ENCODE measurements around the gene CPNE2.

CPNE2 gene

DNA sequence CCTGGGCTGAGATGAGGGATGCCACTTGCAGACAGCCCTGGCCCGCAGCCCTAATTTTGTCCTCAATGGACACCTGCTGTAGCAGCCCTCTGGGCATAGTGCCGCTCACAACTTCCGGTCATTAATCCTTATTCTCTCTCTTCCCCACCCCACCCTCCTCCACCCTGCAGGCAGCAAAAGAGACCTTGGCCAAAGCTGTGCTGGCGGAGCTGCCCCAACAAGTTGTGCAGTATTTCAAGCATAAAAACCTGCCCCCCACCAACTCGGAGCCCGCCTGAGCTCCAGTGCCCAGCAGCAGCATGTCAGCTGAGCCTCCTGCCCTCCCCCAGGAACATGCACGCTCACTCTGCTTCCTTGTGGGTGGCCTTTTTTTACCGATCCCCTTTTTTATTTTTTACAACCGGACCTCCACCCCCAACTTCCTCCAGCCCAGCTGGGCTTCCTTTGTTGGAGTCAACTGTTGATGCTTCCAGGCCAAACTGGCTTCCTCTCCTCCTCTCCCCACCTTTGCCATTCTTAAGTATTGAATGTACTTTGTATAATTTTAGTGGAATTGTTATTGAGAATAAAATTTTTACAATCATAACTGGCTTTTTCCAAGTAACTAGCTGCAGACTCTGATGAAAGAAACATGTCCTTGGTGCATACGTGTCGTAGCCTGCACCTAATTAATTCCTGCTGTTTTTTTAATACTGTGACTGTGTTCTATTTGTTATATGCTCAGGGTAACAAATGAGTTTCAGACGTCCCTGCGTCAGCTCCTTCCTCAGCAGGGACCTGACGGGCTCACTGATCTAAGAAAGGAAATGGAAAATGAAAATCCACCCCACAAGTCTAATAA, 55.2 kb downstream of the CPNE2 start:
- DNase-seq, result no peak

DNA sequence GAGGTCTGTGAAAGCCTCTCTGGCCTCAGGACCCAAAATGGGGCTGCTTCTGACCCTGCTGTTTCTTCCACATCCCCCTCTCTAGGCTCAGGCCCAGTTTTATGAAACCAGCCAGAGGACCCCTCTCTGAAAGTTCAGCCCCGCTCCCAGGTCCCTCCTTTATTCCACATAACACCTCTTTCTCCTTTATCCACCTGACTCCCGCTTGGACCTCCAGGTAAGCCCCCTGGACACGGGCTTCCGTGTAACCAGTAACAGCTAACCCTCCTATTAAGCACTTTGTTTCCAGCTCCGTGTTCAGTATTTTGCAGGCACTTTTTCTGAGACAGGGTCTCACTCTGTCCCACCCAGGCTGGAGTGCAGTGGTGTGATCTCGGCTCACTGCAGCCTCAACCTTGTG, 56.1 kb downstream of the CPNE2 start:
- DNase-seq, result no peak

DNA sequence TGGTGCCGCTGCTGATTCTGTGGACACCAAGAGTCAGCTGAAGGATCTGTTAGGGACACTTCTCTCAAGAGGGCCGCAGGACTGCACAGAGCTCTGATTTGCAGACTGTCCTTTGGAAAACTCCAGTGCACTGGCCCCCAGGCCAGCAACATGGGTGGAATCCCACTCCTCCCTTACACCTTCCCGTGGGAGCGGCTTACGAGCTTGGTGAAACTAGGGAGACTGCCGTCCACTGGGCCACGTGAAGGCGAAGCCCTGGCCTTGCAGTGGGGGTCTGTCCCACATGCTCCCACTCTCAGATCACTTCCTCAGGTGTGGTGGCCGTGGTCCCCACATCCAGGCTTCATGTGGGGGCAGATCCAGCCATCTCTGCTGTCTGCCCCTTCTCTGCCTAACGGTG, 57.0 kb downstream of the CPNE2 start:
- no peak for DNase-seq

DNA sequence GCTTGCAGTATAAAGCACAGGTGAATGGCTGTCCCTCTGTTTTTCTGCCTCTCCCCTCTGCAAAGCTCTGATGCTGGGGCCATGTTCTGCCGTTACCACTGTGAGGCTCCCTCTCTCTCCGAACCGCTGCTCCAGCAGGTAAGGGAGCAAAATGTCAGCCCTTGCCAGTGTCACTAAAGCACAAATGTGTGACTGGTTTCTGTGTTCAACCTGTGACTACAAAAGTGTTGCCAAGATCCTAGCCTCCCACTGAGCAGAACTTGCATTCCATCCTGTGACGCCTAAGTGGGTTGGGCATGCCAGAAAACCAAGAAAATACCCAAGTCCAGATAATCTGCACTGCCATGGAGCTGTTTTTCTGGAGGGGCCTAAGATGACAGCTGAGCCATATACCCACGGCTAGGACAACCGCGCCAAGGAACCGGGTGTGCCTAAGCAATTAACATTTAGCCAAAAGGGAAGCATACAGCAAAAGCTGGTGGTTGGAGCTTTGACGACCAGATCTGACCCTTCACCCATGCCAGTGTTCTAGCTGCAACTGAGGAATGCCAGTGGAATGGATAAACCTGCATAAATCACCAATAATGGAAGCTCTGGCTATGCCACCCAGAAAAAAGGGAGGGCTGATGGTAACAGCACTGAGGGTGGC, 58.4 kb downstream of the CPNE2 start:
- DNase-seq, result no peak

DNA sequence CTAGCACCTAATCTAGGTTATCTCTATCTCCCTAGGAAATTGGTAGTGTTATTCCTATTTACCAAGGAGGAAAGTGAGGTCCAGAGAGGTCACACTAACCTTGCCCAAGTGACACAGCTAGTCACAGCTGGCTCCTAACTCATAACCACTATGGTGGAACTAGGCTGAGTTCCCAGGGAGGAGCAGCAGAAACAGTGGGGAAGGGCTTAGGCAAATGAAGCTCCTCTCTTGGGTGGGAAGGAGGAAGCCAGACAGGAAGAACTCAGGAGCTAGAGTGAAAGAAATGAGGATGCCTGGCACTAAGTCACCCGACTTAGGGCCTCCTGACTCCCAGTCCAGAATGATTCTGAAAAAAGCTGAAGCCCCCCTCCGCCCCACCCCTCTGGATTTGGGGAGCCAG, 59.0 kb downstream of the CPNE2 start:
- DNase-seq, result no peak

DNA sequence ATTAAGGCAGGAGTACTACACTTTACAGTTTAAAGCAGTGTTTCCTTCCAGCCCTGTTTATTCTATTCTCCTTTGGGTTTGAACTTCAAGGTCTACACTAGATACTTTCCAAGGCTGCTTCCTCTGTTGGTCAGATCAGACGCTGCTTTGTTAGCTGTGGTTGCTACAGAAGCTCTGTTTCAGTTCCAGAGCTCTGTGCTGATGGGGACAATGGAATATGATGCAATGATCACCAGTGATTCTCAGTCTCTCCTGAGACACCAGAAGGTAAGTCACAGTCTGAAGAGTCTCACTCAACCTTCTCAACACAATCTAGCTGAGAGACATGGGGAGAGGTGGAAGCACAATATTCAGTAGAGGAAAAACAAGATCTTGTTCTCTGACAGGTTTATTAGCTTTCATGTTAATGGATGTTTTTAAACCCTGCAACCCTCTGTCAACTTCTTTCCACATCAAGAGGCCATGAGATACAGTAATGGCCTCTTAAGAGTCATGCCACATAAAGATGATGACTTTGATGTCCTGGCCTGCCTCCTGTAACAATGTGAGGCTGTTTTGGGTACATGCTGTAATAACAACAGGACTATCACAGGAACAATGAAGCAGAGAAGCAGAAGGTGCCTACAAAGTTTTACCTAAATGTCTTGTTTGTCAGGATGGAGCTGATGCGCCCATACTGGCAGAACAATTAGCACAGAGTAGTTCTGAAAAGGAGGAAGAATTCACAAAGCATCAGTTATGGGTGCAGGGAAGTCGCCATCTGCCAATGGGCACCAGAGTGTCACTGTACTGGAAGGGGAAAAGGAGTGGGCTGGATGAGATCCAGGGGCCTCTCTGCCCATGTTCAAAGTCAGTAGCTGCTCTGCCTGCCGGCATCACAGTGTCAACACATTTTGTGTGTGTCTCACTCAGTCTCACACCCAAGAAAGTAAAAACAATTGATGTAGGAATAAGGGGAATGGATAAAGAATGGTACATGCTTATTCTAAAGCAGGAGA, 60.0 kb downstream of the CPNE2 start:
- DNase-seq, result no peak

DNA sequence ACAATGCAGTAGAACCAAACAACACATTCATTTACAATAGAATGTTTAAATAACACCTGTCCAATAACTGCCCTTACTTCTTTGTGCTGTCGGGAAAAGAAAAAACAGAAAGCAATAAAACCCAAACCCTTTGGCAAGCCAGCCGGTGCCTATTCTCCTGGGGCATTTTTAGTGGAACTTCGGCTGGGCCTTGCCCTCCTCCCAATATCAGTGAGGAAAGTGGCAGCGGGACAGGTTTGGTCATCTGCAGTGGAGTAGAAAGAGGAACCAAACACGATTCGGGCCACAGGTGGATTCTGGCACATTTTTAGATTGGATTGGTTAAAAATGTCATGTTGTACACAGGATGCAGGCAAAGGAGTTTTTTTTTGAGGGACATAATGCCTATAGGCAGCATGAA, 61.5 kb downstream of the CPNE2 start:
- DNase-seq, result no peak

DNA sequence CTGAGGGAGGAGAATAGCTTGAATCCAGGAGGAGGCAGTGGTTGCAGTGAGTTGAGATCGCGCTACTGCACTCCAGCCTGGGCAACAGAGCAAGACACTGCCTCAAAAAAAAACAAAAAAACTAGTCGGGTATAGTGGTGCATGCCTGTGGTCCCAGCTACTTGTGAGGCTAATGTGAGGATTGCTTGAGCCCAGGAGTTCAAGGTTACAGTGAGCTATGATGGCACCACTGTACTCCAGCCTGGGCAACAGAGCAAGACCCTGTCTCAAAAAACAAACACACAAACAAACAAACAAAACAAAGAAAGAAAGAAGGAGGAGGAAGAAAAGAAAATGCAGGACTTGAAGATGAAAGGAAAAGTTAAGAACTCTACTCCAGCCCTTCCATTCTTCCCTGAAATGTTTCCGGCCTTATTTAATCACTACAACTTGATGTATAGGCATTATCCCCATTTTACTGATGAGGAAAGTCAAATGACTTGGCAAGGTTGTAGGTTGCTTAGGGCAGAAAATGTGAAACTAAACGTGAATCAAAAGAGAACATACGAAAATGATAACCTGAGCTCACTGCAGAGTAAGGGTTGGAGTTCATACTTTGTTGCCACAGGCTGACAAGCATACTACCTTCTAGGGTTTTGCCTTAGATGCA, 63.4 kb downstream of the CPNE2 start:
- no peak for DNase-seq

DNA sequence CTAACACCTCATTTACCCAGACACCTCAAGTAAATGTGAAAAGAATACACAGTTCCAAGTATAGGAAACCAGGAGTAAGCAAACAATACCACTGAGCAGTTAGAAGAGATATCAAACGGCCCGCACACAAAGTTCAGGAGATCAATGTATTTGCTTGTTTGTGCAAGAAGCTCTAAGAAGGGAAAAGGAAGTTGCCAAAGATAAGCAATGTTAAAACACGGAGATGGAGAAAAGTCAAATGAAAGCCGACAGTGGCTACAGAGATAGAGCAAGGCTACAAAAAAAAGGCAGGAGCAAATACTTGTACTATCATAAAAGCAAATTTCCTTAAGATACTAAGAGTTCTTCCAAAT, 63.9 kb downstream of the CPNE2 start:
- no peak for DNase-seq

DNA sequence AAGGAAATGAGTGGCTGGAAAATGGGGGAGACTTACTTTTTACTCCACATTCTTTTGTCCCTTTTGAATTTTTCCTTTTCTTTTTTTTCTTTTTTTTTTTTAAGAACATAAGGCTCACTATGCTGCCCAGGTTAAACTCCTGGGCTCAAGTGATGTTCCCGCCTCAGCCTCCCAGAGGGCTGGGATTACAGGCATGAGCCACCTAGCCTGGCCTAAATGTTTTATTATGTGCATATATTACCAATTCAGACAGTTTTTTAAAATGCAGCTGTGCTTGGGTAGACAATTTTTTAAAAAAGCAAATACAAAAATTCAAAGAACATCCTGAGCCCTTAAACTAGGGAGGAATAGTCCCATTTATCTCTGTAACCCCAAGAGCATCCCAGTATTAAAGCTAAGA, 65.2 kb downstream of the CPNE2 start:
- no peak for DNase-seq

DNA sequence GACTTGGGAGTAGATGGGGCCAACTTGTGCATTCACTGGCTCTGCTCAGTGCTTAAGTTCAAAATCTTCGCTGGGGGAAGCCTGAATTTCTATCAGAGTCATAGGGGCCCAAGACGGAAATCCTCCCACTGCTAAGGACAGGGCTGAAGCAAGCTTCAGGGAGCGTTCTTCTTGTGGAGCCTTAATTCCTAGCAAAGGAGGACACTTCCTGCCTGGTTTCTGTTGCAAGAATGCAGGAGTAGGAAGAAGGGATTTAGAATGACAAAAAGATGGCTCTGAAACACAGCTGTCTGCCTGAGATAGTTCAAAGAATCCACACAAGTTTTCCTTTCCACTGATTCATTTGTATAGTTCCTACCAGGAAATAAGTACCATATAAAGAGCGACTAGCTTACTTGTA, 67.1 kb downstream of the CPNE2 start:
- no peak for DNase-seq

DNA sequence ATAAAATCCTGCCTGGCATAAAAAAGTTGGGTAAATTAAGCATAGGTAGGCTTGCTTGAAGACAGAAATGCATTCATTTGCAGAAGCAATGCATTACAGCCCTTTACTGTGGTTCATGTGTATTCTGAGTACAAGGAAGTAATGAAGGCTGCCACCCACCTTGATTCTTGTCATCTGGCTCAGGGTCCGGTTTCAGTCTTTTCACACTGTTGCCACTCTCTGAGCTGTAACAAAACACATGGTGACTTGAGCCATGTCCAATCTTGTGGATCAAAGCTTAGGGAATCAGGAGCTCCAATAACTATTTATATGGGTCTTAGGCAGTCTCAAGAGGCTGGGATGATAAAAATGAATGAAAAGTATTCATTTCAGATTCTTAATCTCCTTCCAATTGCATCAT, 71.5 kb downstream of the CPNE2 start:
- no peak for DNase-seq

DNA sequence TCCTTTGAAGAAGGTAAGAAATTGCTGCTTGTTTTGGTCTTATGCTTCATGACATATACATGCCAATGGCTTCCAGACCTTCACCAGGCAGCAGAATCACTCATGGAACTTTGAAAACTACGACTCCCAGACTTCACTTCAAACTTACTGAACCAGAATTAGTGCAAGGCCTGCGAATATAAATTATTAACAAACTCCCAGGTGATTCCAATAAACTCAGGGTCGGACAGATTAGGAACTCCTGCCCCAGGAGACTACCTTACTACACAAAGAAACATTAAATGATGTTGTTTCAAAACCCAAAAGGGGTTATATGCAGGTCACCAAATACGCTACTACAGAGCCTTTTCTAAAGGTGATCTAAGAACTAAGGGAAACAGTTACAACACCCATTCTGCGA, 73.1 kb downstream of the CPNE2 start:
- DNase-seq, result no peak

DNA sequence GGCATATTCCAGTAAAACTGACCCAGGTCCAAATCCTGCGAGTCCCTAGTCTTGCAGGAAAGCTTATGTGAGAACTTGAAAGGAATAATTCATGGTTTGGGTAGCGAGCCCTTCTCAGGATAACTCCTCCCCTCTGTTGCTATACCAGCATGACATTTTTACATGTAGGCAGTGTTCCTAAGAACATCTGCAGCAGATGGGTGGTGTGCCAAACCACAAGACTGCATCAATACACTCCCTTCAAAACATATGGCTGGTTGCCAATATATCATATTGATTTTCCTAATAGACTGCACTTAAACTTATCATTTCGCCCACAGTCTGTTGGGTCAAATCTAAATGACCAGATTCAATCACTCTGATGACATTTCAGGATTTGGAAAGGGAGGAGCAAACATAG, 73.6 kb downstream of the CPNE2 start:
- DNase-seq, result no peak

DNA sequence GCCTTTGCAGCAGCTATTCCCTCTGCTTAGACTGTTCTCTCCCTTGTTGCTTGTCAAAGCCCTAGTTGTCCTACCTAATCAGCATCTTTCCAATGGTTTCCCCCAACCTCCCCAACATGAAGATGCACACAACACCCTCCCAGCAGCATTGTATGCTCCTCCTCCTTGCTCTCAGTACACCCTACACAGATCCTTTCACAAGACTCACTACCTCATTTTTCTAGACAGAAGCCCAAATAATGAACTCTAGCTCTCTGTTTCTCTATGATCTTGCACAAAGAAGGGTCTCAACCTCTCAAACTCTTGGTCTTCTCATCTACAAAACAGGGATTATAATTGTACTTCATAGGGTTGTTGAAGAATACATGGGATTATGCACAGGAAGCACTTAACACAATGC, 74.1 kb downstream of the CPNE2 start:
- no peak for DNase-seq

DNA sequence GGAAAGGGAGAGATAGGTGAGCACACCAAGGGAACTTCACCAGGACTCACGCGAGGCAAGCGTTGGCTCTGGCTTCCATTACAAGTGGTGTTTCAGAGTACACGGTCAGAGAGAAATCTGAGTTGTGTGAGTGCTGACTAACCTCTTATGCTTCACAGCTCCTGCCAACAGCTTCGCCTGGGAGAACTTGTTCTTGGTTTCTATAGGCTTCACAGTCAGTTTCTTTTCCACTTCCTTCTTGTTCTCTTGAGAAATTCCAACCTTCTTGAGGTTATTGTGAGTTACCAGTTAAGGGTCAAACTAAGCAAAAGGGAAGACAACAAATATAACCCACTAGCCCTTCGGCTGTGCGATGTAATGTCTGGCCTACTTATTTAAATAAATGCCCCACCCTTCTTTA, 74.6 kb downstream of the CPNE2 start:
- no peak for DNase-seq

DNA sequence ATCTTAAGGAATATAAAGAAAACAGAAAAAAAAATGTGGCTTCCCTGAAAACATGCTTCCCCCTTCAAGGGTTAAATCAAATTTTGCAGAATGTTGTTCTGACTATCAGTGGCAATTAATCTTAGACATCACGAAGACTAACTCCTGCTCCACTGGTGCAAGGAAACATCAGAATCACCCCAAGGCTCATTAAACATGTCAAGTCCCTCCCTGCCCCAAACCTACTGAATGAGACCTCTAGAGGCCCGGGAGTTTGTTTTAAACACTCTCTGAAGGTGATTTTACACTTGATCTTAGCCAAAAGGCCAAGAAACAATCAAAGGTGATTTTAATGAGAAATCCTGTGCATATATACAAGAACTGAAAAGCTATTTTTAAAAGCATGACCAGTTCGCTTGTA, 75.2 kb downstream of the CPNE2 start:
- no peak for DNase-seq

DNA sequence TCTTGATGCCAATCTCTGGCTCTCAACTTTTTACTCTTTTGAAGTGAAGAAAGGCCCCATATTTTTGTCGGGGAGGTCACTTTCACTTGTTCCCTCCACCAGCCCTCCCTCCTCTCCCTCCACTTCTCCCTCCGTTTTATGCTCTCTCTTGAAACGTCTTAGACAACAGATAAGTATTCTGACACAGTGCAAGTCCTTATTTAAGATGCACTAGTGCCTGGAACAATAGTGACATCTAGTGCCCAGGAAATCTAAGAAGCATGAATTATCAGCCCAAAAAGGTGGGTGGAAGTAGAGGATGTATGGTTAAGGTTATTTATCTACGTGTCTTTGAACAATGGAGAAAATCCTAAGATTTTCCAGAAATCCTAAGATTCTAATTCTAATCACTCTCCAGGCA, 75.6 kb downstream of the CPNE2 start:
- no peak for DNase-seq

DNA sequence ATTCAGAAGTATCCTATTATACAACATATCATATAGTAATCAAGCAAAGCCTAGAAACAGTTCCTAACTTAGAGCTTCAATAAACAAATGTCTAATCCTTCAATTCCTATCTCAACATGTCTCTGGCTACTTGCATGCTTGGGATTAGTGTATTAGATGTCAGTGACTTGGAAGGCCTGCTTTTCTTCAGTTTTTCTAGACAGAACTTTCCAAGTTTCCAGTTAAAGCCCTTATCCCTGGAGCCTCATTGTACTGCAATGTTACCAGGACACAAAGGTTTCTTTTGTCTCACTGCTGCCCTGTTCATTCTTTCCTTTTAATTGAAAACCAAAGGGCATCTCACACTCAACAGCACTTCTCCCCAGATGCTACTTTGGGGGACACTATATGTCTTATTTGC, 76.9 kb downstream of the CPNE2 start:
- no peak for DNase-seq

DNA sequence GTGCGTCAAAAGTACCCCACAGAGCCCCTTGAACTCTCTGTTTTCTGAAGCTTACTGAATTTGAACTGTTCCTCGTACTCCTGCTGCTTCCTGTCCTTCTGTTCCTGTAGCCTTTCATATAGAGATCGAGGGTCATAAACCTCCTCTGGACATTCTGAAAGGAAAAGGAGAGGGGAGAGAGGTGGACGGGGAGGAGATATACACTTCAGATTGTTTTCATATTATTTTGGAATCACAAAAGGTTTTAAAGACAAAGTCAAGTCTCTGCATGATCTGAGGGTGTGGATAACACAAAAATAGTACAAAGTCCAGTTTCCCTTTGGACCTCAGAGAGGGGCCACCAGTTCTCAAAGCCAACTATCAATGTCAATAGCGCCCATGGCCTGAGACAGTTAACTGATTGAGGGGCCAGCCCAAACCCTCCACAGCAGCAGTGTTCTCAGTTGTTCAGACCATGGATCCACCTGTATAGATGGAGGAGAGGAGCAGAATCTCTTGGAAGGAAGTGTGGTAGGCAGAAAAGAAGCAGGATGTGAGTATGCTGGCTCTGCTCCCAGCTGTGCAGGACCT, 80.4 kb downstream of the CPNE2 start:
- DNase-seq, result no peak

DNA sequence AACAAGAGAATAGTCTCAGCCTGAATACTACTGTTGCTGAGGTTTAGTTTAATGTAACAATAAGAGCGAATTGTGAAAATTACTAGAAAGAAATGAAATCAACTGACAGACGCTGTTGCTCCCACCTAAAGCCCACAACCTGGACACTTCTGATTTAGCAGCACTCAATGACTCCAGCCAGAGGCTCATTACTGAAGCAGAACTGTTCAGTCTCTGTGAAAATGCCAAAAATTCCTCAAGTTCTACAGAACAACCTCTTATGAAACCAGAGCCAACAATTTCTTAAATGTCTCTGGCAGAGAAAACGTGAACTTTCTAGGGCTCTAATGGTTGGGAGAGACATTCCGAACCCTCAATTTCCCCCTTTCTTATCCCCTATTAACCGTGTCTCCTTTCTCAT, 83.5 kb downstream of the CPNE2 start:
- DNase-seq, result no peak

DNA sequence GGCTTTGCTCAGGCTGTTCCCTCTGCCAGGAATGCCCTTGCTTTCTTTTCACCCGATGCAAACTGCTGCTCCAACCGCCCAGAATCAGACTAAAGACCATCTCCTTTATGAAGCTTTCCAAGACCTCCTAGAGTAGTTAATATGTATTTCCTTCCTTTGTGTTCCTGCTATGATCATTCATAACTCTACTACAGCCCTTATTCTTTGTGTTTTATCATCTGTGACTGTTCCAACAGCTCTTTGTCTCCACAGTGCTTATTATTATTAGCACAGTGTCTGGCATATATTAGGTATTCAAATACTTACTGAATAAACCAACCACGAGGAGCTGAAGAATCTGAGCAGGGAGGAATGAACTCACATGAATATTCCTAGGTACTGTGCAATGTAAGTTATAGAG, 85.8 kb downstream of the CPNE2 start:
- DNase-seq, result no peak

DNA sequence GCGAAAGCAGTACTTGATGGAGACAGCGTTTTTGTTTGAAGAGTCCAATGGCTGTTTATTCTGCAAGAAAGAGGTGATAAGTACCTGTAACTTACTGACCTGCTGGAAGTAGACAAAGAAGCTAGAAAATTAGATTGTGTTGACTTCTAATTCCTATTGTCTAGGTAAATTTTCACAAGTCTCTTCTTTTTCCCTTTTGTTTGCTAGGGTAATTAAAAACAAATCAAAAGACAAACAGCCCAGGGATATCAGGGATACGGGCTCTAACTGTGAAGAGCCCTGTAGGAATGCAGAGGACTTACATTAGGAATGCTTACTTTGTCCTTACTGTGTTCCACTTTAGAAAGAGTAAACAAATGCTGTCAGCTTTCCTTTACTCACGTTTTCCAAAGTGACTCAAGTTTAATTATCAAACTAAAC, 86.4 kb downstream of the CPNE2 start:
- no peak for DNase-seq

All from SHP77 treated with DMSO at 0.1 percent for 48 hours (cell line).